B cell (primary cell): Measurements from ENCODE around the gene SCRN2. TPM values are rescaled to one million over a fixed set of nuclear protein-coding genes. Genes with fewer than 3 reads are reported as not detected.

ENCODE experiments used
- ATAC-seq: fragments of 200-7000 bp; cut with Tn5 transposase; one replicate; pipeline ENCODE4 v1.10.0; 2021; ENCODE audit warnings: low read depth, mild to moderate bottlenecking, moderate number of reproducible peaks, moderate library complexity
- CTCF ChIA-PET: fragments of 350-600 bp; sonication (Branson Sonifier 250); formaldehyde crosslinking; loops from one replicate; lab custom pipeline; 2021; ENCODE audit warnings: antibody characterized with exemption, inconsistent platforms; lab: Charles Lee
- POLR2A ChIA-PET: fragments of 350-600 bp; sonication (Branson Sonifier 250); formaldehyde crosslinking; loops from one replicate; lab custom pipeline; 2021; ENCODE audit warnings: antibody characterized with exemption; lab: Charles Lee
- DNase-seq: peaks from one replicate; pipeline ENCODE4 v3.0.0; 2013
- H2AFZ ChIP-seq: 2 replicates; pipeline ENCODE4 v1.6.1; 2012; ENCODE audit warnings: mild to moderate bottlenecking, low read depth, low read length; ENCODE audit not compliant: insufficient read depth, poor library complexity, severe bottlenecking
- H3K27ac ChIP-seq, 2 donors: 1 replicate in 1 of 2; 2 replicates in 1 of 2; pipeline ENCODE4 v1.5.1; 2012 to 2013; ENCODE audit warnings: low read length in 2 of 2, mild to moderate bottlenecking in 2 of 2, moderate library complexity in 1 of 2
- H3K27me3 ChIP-seq, 4 experiments: fragments of 200-600 bp in 1 of 4; sonication (generic) in 1 of 4; replicated peaks in 1 of 4; 1 replicate in 2 of 4; 2 replicates in 2 of 4; pipeline versions ENCODE4 v1.6.1 to v1.7.0; 2013 to 2016; ENCODE audit warnings: low read length in 3 of 4, mild to moderate bottlenecking in 2 of 4, mixed read lengths in 1 of 4, moderate library complexity in 1 of 4; ENCODE audit not compliant: insufficient read depth in 4 of 4, control insufficient read depth in 3 of 4; ENCODE audit errors: control extremely low read depth in 1 of 4
- H3K36me3 ChIP-seq, 2 experiments: replicated peaks in 1 of 2; 1 replicate in 1 of 2; 2 replicates in 1 of 2; pipeline versions ENCODE4 v1.6.1 to v1.7.1; 2013; ENCODE audit warnings: low read length in 1 of 2; ENCODE audit not compliant: insufficient read depth in 2 of 2, control insufficient read depth in 1 of 2; ENCODE audit errors: control extremely low read depth in 1 of 2, extremely low read depth in 1 of 2
- H3K4me1 ChIP-seq, 2 donors: fragments of 200-600 bp in 1 of 2; sonication (generic) in 1 of 2; 1 replicate in 1 of 2; 2 replicates in 1 of 2; pipeline versions ENCODE4 v1.5.1 to v1.6.1; 2013 to 2017; ENCODE audit warnings: low read length in 2 of 2; ENCODE audit not compliant: control insufficient read depth in 2 of 2, insufficient read depth in 2 of 2
- H3K4me2 ChIP-seq: replicated peaks from 2 replicates; pipeline ENCODE3; 2012; ENCODE audit warnings: mild to moderate bottlenecking, low read depth, low read length; ENCODE audit not compliant: poor library complexity, severe bottlenecking
- H3K4me3 ChIP-seq, 5 experiments: fragments of 200-600 bp in 1 of 5; sonication (generic) in 1 of 5; 1 replicate in 3 of 5; 2 replicates in 2 of 5; pipeline versions ENCODE4 v1.5.1 to v1.7.0; 2011 to 2016; ENCODE audit warnings: low read length in 4 of 5, mild to moderate bottlenecking in 4 of 5, low read depth in 2 of 5, control low read depth in 1 of 5, moderate library complexity in 1 of 5; ENCODE audit not compliant: insufficient read depth in 1 of 5; ENCODE audit errors: control extremely low read depth in 1 of 5, extremely low read depth in 1 of 5
- H3K79me2 ChIP-seq: fragments of 200-600 bp; sonication (generic); one replicate; pipeline ENCODE4 v1.6.0; 2016; ENCODE audit warnings: low read length; ENCODE audit not compliant: control insufficient read depth, insufficient read depth
- H3K9ac ChIP-seq: fragments of 200-600 bp; sonication (generic); 2 replicates; pipeline ENCODE4 v1.6.1; 2017; ENCODE audit warnings: mild to moderate bottlenecking, low read length, moderate library complexity
- H3K9me3 ChIP-seq, 3 donors: one replicate each; pipeline versions ENCODE4 v1.6.1 to v1.7.1; 2013; ENCODE audit warnings: low read length in 2 of 3; ENCODE audit not compliant: control insufficient read depth in 2 of 3, insufficient read depth in 1 of 3; ENCODE audit errors: control extremely low read depth in 1 of 3
- H4K20me1 ChIP-seq: 2 replicates; pipeline ENCODE4 v1.6.0; 2012; ENCODE audit warnings: mild to moderate bottlenecking, low read length; ENCODE audit not compliant: insufficient read depth, control insufficient read depth, poor library complexity, severe bottlenecking
- H3K27ac Mint-ChIP-seq: one replicate; pipeline ENCODE4 v1.8.0; 2021; ENCODE audit warnings: mixed read lengths
- H3K27me3 Mint-ChIP-seq: one replicate; pipeline ENCODE4 v1.8.0; 2021; ENCODE audit warnings: mixed read lengths
- H3K4me1 Mint-ChIP-seq: one replicate; pipeline ENCODE4 v1.8.0; 2021; ENCODE audit warnings: mixed read lengths
- H3K4me3 Mint-ChIP-seq: one replicate; pipeline ENCODE4 v1.8.0; 2021; ENCODE audit warnings: mixed read lengths
- H3K9me3 Mint-ChIP-seq: one replicate; pipeline ENCODE4 v1.8.0; 2022; ENCODE audit warnings: mixed read lengths; ENCODE audit not compliant: insufficient read depth
- CTCF ChIP-seq: fragments of 200-600 bp; IDR thresholded peaks from one replicate; pipeline ENCODE4 v1.8.0; 2022; ENCODE audit warnings: antibody characterized with exemption, mild to moderate bottlenecking
- EZH2 ChIP-seq: IDR thresholded peaks from 2 replicates; pipeline ENCODE4 v1.6.1; 2012; ENCODE audit warnings: borderline replicate concordance, low read depth, mild to moderate bottlenecking, moderate library complexity, low read length; ENCODE audit not compliant: insufficient read depth, poor library complexity, severe bottlenecking
- WGBS: methylation state at CpG from one replicate; pipeline ENCODE4 v1.1.5; 2013; ENCODE audit warnings: missing lambda C conversion rate; ENCODE audit not compliant: insufficient coverage; 5-methylcytosine and 5-hydroxymethylcytosine counted together
- intact Hi-C: fragments of 100-400 bp; cut with micrococcal nuclease; formaldehyde crosslinking; loops from one replicate; pipeline ENCODE4 v1.10.0; 2022
- polyA plus RNA-seq: library from polyadenylated mRNA; depleted of rRNA; stranded (reverse); fragments of >200 nt; gene quantifications from 2 replicates; pipeline ENCODE4 v1.2.3, GENCODE V29; 2012
- total RNA-seq, 2 donors: library from RNA; stranded (reverse); fragments of 120-200 nt in 1 of 2; gene quantifications; 1 replicate in 1 of 2; 2 replicates in 1 of 2; pipeline versions ENCODE4 v1.2.3 to v1.2.4, GENCODE V29; 2013 to 2022

SCRN2 gene
- total and polyA plus RNA-seq, 2 donors (not counting 1 experiment from before 2014, with no cell fraction given) = 47.8 to 71.9 TPM

- peaks cover 10% of the 10 kb centered on the region in 2 donors for H3K4me1 ChIP-seq
- H3K4me3 ChIP-seq = no peak overlapping the region
- Mint-ChIP-seq H3K9me3 (no peaks in the 10 kb centered on the region), H3K27me3 (no peaks in the 10 kb centered on the region), H3K4me1 (peaks cover 22% of the 10 kb centered on the region), H3K4me3 (no peak overlapping the region), H3K27ac (peak overlapping the region; percentile 59)
- TF ChIP-seq CTCF (peak; percentile 95), EZH2 (no peak)
- ChIA-PET POLR2A (interaction anchor here (0.5 to 3.1 kb wide), 4 partner anchors 49 to 173 kb away, joined by 3 to 14 read pairs (median 6); partner anchors contain the start of gene SCRN2), CTCF (interaction anchor here (0.6 to 15.3 kb wide), 23 partner anchors 9 to 186 kb away, joined by 3 to 436 read pairs (median 5); partner anchors contain the start of genes CDK5RAP3, LRRC46, MRPL10 and OSBPL7)
- 57% methylated on average over 8 of the region's 11 CpGs for WGBS
- no peaks in the 10 kb centered on the region for H3K27me3 ChIP-seq
- no peak overlapping the region for H2AFZ ChIP-seq
- intact Hi-C loops = loop anchor here (1.0 kb wide), 2 partner anchors 49 to 114 kb away; partner anchors contain the start of gene SCRN2
- H3K36me3 ChIP-seq = no peaks in the 10 kb centered on the region
- H3K4me2 ChIP-seq = no peak overlapping the region
- ATAC-seq (peak; percentile 95), DNase-seq (peak; percentile 87)
- no peak overlapping the region for H3K9ac ChIP-seq
- H3K9me3 ChIP-seq = no peaks in the 10 kb centered on the region
- no peak overlapping the region for H3K27ac ChIP-seq
- no peaks in the 10 kb centered on the region for H4K20me1 ChIP-seq
- peaks cover 8% of the 10 kb centered on the region for H3K79me2 ChIP-seq
Observed at GRCh38 chr17:47889734-47890529, 48.9 kb upstream of the SCRN2 start.

DNA sequence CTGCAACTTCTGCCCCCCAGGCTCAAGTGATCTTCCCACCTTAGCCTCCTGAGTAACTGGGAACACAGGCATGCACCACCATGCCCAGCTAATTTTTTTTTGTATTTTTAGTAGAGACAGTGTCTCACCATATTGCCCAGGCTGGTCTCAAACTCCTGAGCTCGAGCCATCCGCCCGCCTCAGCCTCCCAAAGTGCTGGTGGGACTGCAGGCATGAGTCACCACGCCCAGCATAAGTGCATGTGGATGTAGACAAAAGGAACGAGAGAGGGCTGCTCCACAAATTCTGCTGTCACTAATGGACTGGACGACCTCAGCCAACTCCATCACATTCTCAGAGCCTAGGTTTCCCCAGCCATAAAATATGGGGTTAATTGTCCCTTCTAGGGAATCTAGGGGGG is 47.2 kb upstream of the SCRN2 start:
- H3K27me3 ChIP-seq = no peaks in the 10 kb centered on the region
- intact Hi-C loops = no loop called here
- no peak for TF ChIP-seq CTCF
- no peak for TF ChIP-seq EZH2
- no peak overlapping the region for H3K27ac ChIP-seq
- CTCF ChIA-PET = interaction anchor here (15.3 kb wide), 1 partner anchor 44 kb away, joined by 436 read pairs; the partner anchor contains the start of genes SCRN2 and SP6
- no peaks in the 10 kb centered on the region for H4K20me1 ChIP-seq
- no peaks in the 10 kb centered on the region for H3K36me3 ChIP-seq
- H3K4me1 ChIP-seq = peaks cover 3 to 8% of the 10 kb centered on the region in 2 donors
- H3K27ac Mint-ChIP-seq = no peak overlapping the region
- H3K9me3 Mint-ChIP-seq = no peaks in the 10 kb centered on the region
- no peak overlapping the region for H3K4me3 ChIP-seq
- ATAC-seq (no peak), DNase-seq (no peak)
- H3K4me3 Mint-ChIP-seq = no peak overlapping the region
- no peak overlapping the region for H2AFZ ChIP-seq
- H3K9me3 ChIP-seq = no peaks in the 10 kb centered on the region
- peaks cover 10% of the 10 kb centered on the region for H3K4me1 Mint-ChIP-seq
- no CpG with 5 or more reads among the region's 6 CpGs for WGBS
- peaks cover 2% of the 10 kb centered on the region for H3K27me3 Mint-ChIP-seq
- POLR2A ChIA-PET = no interaction called here
- no peaks in the 10 kb centered on the region for H3K79me2 ChIP-seq
- H3K9ac ChIP-seq = no peak overlapping the region
- H3K4me2 ChIP-seq = no peak overlapping the region
